Hematopoietic multipotent progenitor cell treated with erythropoietin and hydrocortisone succinate and interleukin-3 and kit ligand, for 4 days (in vitro differentiated cells): ENCODE results near the gene PGD.
A peak's percentile ranks its signal among the peaks of the same experiment; 100 is the strongest.
"Not testable (repeated sequence)": the region's sequence is repeated elsewhere in the genome, so short reads cannot be mapped to it uniquely, and the experiment has no call there.

Source experiments
- DNase-seq: peaks from one replicate; pipeline ENCODE4 v3.0.0-alpha.2; 2015

The PGD gene

DNA sequence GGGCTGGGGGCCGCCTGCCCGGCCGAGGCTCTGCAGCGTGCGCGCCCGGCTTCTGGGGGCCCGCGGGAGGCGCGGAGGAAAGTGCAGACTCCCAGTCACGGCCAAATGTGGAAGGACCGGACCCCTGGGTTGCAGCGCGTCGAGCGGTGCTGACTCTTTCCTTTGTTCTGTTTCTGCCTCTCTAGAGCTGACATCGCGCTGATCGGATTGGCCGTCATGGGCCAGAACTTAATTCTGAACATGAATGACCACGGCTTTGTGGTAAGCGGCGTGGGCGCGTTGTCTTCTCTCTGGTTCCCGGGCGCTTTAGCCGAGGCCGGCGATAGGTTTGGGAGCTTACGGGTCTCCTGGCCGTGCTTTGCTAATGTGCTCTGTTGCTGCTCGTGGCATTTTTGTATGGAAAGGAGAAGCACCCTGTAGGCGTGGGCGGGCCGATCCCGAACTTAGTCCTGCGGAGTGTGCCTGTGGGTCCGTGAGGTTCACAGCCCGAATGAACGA lies 629 bp downstream of the PGD start:
- peak; percentile 47 for DNase-seq

GRCh38 chr1:10400013-10400412 lies 1.1 kb downstream of the PGD start:
- DNase-seq: no peak

- DNase-seq: no peak
These were observed 2.4 kb downstream of the PGD start for GRCh38 chr1:10401281-10401680.

DNA sequence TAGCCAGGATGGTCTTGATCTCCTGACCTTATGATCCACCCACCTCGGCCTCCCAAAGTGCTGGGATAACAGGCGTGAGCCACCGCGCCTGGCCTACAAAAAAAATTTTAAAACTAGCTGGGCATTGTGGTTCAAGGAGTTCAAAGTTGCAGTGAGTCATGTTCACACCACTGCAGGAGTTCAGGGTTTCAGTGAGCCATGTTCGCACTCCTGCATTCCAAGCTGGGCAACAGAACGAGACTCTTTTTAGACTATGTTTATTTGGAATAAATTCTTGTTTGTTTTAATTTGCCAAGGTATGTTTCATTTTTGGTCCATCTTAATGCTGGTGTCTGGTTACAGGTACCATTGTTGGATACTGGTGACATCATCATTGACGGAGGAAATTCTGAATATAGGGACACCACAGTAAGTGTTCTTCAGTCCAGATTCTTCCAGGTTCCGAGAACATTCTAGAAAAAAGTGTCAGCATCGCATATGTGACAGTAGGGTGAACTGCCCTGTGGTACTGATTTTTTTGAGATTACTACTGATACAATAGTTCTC lies 3.9 kb downstream of the PGD start:
- DNase-seq: no peak

- no peak for DNase-seq
These were observed 8.3 kb downstream of the PGD start for GRCh38 chr1:10407201-10407600.

- peak; percentile 95 for DNase-seq
These were observed 16.5 kb downstream of the PGD start for GRCh38 chr1:10415211-10415930.

DNA sequence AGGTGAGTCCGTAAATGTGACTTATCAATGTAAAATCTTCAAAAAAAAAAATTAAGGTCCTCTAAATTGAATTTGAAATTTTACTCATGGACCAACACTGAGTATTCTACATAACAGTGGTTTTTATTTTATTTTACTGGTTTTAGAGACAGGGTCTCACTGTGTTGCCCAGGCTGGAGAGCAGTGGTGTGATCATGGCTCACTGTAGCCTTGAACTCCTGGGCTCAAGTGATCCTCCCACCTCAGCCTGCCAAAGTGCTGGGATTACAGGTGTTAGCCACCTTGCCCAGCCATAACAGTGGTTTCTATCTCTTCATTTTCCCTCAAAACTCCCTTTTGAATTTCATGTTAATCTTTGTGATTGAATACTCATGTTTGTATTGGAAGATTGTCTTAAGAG lies 17.1 kb downstream of the PGD start:
- not testable (repeated sequence) for DNase-seq

DNA sequence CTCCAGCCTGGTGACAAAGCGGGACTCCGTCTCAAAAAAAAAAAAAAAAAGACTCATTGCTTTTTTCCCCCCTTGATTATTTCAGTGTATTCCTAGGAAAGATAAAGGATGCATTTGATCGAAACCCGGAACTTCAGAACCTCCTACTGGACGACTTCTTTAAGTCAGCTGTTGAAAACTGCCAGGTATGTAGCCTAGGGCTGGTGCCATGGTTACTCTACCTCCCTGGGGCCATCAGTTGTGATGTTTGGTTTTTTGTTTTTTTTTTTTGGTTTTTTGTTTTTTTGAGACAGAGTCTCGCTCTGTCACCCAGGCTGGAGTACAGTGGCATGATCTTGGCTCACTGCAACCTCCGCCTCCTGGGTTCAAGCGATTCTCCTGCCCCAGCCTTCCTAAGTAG lies 19.9 kb downstream of the PGD start:
- not testable (repeated sequence) for DNase-seq

GRCh38 chr1:10419351-10419750 lies 20.5 kb downstream of the PGD start:
- no peak for DNase-seq

DNA sequence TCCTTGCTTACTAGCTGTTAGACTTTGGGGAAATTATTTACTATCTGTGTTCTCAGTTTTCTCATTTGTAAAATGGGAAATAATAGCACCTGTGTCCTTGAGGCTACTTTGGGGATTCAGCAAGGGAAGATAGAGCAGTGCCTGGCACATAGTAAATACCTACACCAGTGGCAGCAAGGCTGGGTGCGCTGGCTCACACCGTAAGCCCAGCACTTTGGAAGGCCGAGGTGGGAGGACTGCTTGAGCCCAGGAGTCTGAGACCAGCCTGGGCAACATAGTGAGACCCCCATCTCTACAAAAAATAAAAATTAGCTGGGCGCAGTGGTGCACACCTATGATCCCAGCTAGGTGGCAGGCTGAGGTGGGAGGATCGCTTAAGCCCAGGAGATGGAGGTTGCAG lies 22.8 kb downstream of the PGD start:
- no peak for DNase-seq

GRCh38 chr1:10424034-10424433 lies 25.2 kb downstream of the PGD start:
- DNase-seq: no peak

GRCh38 chr1:10424651-10425050 lies 25.8 kb downstream of the PGD start:
- DNase-seq: no peak

GRCh38 chr1:10425826-10426534 lies 27.1 kb downstream of the PGD start:
- DNase-seq: peak; percentile 43

- DNase-seq: not testable (repeated sequence)
These were observed 27.6 kb downstream of the PGD start for GRCh38 chr1:10426535-10426848.

GRCh38 chr1:10428984-10429383 lies 30.1 kb downstream of the PGD start:
- no peak for DNase-seq

GRCh38 chr1:10429868-10430215 lies 31.0 kb downstream of the PGD start:
- peak; percentile 49 for DNase-seq

DNA sequence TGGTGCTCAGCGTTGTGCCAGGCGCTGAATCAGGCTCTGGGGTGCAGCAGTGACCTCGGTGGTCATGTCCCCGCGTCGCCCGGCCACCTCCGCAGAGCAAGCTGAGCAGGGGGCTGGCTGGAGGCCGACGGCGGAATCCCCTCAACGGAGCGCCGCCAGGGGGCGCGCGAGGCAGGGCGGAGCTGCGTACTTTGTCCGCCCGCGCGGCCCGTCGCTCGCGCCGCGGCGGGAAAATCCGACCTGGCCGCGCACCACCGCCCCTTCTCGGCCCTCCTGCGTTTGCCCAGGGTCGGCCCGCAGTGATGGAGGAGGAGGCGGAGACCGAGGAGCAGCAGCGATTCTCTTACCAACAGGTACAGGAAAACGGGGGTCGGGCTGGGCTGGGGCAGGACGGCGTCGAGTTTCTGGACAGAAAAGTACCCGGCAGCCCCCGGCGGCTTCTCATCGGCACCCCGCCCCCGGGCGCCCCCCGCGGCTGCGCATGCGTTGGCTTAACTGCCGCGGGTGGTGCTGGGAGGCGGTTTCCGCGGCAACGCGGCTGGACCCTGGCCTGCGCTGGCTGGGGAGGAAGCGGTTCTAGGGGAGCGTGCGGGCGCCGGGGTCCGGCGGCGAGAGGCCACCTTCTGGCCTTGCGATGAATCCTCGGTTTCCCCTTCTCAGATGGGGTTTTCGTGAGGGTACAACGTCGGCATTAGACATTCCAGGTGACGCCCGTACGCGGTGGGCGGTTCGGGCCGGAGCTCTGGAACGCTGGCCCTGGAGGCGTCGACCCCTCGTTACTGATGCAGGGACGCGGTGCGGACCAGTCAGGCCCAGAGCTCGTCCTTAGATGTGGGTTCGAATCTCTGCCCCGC lies 31.6 kb downstream of the PGD start, which contains the start of gene CENPS:
Gene CENPS, plus strand, starts transcription at position 218 of the 854 bp plus-strand sequence. Its CDS starts 85 bp downstream, at position 303.
- DNase-seq: peak; percentile 96

DNA sequence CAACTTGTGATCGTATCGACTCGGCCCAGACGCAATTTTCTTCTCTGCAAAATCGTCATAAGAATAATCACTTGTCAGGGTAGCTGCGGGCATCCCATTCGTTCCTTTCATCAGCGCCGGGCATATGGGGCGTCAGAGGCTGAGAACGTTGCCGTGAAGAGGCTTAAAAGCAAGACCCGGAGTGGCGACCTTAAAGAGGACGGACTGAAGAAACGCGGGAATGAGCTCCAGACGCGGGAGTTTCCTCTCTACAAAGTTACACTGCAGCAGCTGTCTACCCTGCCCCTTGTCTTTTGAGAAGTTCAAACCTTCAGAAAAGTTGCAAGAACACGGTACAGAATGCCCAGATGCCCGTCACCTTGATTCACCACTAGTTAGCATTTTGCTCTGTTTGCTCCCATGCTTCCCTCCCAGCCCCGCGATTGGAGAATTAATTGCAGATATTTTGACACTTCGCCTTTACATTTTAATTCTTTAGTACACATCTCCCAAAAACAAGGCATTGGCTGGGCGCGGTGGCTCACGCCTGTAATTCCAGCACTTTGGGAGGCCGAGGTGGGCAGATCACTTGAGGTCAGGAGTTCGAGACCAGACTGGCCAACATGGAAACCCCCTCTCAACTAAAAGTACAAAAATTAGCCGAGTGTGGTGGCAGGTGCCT lies 32.3 kb downstream of the PGD start:
- peak; percentile 67 for DNase-seq

GRCh38 chr1:10432910-10433700 lies 34.2 kb downstream of the PGD start:
- DNase-seq: no peak

- no peak for DNase-seq
These were observed 34.9 kb downstream of the PGD start for GRCh38 chr1:10433790-10434189.

DNA sequence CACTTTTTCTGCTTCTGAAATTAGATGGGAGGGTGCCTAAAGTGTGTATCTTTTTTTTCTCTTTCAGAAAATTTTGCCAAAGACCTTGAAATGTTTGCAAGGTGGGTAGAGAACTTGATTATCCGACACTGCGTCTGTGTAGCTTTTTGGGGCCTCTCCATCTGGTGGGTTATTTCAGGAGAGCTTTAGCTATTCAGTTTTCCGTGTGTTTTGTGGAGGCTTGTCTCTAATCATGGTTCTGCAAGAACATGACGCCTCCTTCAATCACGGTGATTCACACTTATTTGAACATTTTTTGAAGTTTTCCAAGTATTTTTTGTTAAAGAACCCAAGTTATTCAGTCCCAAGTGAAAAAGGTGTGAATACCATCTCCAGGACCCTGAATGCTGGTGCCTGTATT lies 35.7 kb downstream of the PGD start:
- no peak for DNase-seq

GRCh38 chr1:10437052-10437451 lies 38.2 kb downstream of the PGD start:
- no peak for DNase-seq
